Left hindlimb (tissue), 1 donor: Measurements from ENCODE around the gene COL26A1.
A peak's percentile ranks its signal among the peaks of the same experiment; 100 is the strongest.
"Not testable (repeated sequence)": the region's sequence is repeated elsewhere in the genome, so short reads cannot be mapped to it uniquely, and the experiment has no call there.

Experiments
- DNase-seq: peaks from one replicate; pipeline ENCODE4 v3.0.0-alpha.2; 2018

COL26A1 gene

DNA sequence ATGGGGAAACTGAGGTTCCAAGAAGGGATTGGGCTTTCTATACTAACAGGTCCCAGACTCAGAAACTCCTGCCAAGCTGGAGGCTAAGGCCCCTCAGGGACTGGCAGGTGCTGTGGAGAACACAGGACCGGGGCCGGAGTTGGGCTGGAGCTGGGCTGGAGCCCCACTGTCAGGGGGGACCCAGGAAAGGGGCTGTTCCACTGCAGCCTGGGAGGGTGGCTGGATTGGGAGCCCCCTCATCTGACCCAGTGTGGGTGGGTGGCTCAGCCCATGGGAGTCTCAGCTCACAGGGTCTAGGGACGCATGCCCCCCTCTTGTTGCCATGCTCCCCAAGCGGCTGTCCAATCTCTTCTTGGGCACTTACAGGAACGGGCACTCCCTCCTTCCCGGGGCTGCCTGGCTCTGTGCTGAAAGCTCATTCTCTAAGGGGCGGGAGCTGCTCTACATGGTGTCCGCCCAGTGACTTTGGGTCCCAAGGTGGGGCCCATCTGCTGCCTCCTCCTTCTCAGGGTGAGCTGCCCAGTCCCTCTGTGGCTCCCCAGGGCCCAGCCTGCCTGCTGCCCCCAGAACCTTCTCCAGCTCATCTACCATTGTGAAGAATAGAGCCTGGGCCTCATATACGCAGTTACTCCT lies 139.9 kb downstream of the COL26A1 start:
- DNase-seq: no peak

DNA sequence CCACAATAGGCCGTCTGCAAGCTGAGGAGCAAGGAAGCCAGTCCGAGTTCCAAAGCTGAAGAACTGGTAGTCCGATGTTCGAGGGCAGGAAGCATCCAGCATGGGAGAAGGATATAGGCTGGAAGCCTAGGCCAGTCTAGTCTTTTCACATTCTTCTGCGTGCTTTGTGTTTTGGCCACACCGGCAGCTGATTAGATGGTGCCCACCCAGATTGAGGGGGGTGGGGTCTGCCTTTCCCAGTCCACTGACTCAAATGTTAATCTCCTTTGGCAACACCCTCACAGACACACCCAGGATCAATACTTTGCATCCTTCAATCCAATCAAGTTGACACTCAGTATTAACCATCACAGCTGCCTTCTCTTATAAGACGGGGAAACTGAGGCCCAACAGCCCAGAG lies 142.8 kb downstream of the COL26A1 start:
- DNase-seq: not testable (repeated sequence)

GRCh38 chr7:101506531-101506930 lies 143.9 kb downstream of the COL26A1 start:
- DNase-seq: no peak

- no peak for DNase-seq
These were observed 144.7 kb downstream of the COL26A1 start for GRCh38 chr7:101507327-101507726.

GRCh38 chr7:101507791-101508252 lies 145.1 kb downstream of the COL26A1 start:
- peak; percentile 61 for DNase-seq

- DNase-seq: no peak
These were observed 147.6 kb downstream of the COL26A1 start for GRCh38 chr7:101510297-101510696.

GRCh38 chr7:101511965-101512364 lies 149.3 kb downstream of the COL26A1 start:
- no peak for DNase-seq

GRCh38 chr7:101516851-101517250 lies 154.2 kb downstream of the COL26A1 start:
- DNase-seq: no peak

DNA sequence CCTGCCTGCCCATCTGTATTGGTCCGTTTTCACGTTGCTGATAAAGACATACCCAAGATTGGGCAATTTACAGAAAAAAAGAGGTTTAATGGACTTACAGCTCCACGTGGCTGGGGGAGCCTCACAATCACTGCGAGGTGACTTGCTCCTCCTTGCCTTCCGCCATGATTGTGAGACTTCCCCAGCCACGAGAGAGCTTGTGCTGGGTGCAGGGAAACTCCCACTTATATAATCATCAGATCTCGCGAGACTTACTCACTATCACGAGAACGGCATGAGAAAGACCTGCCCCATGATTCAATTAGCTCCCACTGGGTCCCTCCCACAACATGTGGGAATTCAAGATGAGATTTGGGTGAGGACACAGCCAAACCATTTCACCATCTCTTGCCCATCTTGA lies 154.6 kb downstream of the COL26A1 start:
- no peak for DNase-seq

DNA sequence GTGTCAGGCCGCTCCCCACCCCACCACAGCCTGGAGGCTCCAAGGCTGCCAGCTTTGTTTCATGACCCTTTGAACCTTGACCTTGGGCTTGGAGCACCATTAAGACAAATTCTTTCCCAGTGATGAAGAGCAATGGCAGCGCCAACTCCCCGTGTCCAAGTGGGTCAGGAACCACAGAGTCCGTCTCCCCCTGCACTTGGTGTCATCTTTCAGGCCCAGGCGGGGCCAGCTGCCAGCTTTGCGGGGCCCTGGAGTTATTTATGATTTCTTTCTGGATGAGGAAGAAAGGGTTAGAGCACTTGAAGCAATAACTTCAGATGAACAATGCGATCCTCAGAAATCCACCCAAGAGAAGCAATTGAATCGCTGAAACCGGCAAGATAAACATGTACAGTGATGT lies 155.7 kb downstream of the COL26A1 start:
- no peak for DNase-seq

DNA sequence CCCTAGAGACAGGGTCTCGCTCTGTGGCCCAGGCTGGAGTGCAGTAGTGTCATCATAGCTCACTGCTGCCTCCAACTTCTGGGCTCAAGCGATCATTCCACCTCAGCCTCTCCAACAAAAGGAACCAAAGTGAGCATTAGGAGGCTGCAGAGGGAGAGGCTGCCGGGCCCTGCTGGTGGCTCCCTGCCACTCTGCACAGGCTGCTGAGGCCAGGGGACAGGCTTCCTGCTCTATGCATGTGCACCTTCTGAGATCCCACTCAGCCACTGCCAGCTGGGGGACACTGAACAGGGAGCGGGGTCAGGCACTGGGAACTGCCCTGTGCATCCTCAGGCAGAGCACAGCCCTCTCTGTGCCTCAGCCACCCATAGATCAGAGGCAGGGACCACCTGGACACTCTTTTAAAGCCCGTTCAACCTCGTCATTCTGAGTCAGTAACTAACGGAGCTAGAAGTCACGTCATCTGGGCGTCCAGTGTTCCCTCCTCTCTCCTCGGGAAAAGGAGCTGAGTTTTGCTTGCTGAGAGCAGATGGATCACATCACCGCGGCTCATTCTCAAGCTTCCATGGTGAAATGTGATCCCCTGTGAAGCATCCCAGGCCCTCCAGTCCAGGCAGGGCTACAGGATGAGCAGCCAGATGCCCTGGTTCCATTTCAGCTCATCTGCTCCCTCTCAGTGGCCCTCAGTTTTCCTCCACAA lies 156.8 kb downstream of the COL26A1 start:
- no peak for DNase-seq

DNA sequence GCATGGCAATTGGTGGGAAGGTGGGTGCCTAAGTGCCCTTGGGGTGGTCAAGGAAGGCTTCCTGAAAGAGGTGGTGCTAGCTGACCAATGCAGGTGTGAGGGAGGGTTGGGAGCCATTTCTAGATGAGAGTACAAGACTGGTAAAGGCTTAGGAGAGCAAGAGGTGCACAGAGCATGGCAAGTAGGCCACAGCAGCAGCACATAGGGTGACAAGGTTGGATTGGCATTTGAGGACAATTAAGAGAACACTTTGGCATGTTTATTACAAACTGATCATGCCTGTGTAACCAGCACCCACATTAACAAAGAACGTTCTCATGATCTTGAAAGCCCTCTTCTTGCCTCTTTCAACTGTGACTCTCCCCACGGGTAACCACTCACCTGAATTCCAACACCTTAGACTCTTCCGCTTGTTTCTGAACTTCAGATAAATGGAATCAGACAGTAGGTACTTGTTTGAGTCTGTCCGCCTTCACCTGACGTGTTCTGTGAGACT lies 158.8 kb downstream of the COL26A1 start:
- no peak for DNase-seq

DNA sequence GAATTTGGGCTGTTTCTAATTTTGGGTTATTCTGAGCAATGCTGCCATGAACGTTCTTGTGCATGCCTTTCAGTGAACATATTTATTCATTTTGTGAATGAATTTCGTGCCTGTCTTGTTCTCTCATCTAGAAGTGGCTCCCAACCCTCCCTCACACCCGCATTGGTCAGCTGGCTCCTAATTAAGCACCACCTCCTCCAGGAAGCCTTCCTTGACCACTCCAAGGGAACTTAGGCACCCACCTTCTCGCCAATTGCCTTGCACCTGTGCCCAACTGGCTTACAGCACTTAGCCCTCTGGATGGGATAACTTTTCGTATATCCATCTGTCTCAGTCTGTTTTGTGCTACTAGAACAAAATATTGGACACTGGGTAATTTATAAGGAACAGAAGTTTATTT lies 159.3 kb downstream of the COL26A1 start:
- DNase-seq: no peak

GRCh38 chr7:101527844-101528667 lies 165.4 kb downstream of the COL26A1 start:
- DNase-seq: peak; percentile 80

DNA sequence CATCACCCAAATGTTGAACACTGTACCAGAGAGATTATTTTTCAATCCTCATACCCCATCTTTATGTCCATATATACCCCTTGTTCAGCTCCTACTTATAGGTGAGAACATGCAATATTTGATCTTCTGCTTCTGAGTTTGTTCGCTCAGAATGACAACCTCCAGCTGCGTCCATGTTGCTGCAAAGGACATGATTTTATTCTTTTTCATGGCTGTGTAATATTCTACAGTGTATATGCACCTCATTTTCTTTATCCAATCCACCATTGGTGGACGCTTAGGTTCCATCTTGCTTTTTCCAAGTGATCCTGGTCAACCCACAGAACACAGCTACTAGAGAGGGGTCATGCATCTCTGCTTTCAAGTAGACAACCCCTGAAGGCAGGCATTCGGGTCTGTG lies 166.9 kb downstream of the COL26A1 start:
- DNase-seq: no peak

DNA sequence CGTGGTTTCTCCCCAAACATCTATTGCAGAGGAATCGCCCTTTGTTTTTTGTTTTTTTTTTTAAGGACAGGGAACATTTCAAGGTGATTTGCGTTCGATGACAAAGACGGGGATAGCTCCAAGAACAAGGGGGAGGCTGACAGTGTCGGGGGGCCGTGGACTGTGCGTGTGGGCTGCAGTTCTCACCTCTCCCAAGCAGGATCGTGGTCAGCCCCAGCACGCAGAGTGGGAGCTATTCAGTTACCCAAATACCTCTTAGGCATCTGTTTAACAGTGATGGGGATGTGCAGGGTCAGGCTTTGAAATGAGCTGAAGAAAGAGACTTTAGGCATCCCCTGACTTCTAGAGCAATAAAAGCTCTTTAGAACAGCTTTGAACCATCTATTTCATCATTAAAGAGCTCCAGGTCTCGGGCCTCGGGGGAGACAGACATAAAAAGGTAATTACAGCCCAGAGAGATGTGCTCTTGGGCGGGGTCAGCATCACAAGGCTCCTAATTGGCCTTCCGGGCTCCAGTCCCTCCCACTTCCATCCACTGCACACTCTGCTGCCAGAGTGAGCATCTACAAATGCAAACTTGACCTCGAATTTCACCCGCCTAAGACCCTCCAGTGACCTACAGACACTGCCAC lies 169.2 kb downstream of the COL26A1 start:
- DNase-seq: no peak

DNA sequence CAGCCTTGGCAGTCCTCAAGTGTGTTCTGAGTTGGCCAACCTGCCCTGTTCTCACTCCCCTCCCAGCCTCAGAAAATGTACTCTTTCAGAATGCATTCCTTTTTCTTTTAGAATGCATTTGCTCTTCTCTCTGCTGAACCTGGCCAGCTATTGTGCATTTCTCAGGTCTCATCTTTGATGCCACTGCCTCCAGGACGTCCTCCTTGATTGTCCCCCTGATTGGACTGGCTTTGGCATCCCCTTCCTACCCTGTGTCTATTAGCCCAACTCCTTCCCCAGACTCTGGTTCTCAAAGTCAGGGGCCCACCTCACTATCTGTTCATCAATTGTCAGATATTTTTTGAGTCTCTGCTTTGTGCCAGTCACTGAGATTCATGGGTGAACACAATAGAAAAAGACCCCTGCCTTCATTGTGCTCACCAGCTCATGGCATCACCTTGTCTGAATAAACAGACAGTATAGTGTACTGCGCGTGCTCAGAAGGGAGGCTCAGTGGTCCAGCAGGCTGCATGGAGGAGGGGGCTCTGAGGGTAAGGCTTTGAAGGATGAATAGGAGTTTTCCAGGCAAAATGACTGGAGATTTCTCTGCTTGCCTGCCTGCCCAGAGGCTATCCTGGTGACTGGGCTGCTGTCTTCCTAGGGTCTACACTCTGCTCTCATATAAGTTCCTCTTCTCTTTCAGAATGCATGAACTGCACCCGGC lies 169.9 kb downstream of the COL26A1 start:
- no peak for DNase-seq

DNA sequence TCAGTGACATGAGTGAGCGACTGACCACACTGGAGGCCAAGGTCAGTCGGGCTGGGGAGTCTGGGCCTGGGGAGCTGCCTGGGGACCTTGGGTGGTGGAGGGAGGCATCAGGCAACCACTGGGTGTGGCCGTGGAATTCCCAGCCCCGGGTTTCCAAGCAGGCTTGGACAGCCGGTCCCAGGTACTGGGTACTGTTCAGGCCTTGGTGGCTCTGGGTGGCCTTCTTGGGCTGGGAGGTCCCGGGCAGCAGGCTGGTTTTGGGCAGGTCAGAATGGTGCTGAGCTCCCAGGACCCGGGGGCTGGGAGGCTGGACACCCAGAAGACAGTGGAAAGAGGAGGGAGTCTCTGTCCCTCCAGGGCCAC lies 170.4 kb downstream of the COL26A1 start:
- DNase-seq: no peak

DNA sequence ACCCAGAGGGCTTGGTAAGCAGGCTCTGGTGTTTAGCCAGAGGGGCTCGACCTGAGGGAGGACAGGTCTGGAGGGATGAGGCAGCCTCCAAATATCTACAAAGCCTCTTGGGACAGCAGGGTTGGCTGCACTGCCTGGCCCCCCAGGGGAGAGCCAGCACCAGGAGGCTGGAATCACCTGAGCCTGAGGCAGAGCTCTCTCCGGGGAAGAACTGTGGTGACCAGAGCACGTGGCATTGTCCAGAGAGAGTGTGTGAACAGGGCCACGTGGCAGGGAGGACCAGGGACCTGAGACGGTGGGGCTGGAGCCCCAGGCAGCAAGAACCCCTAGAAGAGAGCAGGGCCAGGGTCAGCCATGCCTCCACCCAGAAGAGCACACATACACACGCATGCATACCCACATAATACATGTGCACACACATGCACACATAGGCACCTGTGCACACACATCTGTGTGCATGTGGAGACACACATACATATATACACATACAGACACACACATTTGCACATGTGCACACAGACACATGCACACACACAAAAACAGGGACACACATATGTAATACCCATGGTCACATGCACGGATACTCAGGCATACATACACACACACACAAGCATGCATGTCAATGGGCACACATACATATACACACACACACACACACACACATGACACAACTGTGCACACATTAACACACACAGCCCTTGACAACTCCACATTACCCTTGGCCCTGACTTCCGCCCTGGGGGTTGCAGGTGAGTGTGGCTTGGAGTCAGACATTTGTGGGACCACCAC lies 171.5 kb downstream of the COL26A1 start:
- DNase-seq: no peak

DNA sequence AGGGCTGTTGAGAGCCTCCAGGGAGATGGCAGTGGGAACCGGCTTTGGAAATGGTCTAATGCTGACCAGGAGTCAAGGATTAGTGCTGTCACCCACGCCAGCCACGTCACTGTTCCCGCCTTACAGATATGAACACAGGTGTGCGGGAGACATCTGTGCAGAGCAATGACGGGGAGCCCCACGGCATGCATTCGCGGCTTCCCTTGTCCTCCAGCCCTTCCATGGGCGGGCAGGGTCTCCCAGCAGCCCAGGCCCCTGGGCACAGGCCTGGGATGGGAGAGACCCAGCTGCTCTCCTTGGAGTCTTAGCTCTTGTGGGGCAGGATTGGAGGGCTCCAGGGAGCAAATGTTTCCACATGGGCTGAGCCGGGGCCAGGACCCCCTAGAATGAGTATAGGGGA lies 172.2 kb downstream of the COL26A1 start:
- DNase-seq: no peak

DNA sequence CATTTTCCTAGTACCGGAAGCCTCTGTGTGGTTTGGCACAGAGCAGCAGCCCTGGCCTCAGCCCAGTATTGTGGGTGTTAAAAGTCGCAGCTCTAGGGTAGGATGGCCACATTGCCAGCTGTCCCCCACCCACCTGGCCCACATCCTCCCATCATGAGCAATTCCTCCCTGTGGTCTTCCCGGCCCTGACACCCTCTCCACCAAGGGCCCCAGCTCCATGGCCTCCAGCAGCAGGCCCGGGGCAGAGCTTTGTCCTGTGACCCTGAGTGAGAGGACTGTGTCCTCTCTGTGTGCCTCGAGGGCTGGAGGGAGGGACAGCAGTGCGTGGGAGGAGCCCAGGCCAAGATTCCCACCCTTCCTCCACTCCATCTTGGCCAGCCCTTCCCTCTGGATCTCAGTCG lies 172.7 kb downstream of the COL26A1 start:
- DNase-seq: no peak

DNA sequence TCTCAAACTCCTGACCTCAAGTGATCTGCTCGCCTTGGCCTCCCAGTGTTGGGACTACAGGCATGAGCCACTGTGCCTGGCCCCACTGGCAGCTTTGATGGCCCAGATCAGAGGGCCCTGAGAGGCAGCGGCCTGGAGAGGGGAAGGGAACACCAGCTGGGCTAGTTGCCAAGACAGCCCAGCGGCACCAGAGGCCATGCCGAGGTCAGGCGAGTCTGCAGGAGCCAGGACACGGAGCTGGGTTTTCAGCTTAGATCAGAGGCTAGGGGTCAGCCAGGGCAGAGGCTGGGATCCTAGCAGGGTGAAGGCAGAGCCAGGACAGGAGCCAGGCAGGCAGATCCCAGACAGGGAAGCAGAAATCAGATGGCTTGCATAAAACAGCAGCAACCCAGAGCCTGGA lies 173.6 kb downstream of the COL26A1 start:
- DNase-seq: no peak
